Activated CD8-positive, alpha-beta T cell treated with anti-CD3 and anti-CD28 coated beads, Interleukin-2, amount 10 ng/mL, durations not matched to agents 7 days and 5 days (primary cell): ENCODE data around the gene SLC39A9. TPM values are rescaled to one million over a fixed set of nuclear protein-coding genes. Genes with fewer than 3 reads are reported as not detected.
A peak's percentile ranks its signal among the peaks of the same experiment; 100 is the strongest.

ENCODE experiments used
- ATAC-seq: fragments of 150-1000 bp; cut with Tn5 transposase; one replicate; pipeline ENCODE4 v1.10.0; 2021; ENCODE audit warnings: moderate library complexity
- CTCF ChIA-PET: fragments of 350-600 bp; sonication (Branson Sonifier 250); formaldehyde crosslinking; loops from one replicate; lab custom pipeline; 2021; ENCODE audit warnings: antibody characterized with exemption; lab: Charles Lee
- POLR2A ChIA-PET: fragments of 350-600 bp; sonication (Branson Sonifier 250); formaldehyde crosslinking; loops from one replicate; lab custom pipeline; 2021; ENCODE audit warnings: antibody characterized with exemption; lab: Charles Lee
- DNase-seq: peaks from one replicate; pipeline ENCODE4 v3.0.0-alpha.2; 2020
- H3K27ac Mint-ChIP-seq: one replicate; pipeline ENCODE4 v1.8.0; 2021; ENCODE audit warnings: mild to moderate bottlenecking, mixed read lengths
- H3K27me3 Mint-ChIP-seq: one replicate; pipeline ENCODE4 v1.8.0; 2021; ENCODE audit warnings: low read depth, mixed read lengths
- H3K36me3 Mint-ChIP-seq: one replicate; pipeline ENCODE4 v1.8.0; 2021; ENCODE audit warnings: low read depth, mixed read lengths
- H3K4me1 Mint-ChIP-seq: one replicate; pipeline ENCODE4 v1.8.0; 2021; ENCODE audit warnings: low read depth, mixed read lengths
- H3K4me3 Mint-ChIP-seq: one replicate; pipeline ENCODE4 v1.8.0; 2021; ENCODE audit warnings: mild to moderate bottlenecking, mixed read lengths
- H3K9me3 Mint-ChIP-seq: one replicate; pipeline ENCODE4 v1.8.0; 2022; ENCODE audit warnings: mixed read lengths; ENCODE audit not compliant: insufficient read depth
- total RNA-seq, 2 experiments: library from RNA; stranded (reverse); gene quantifications; one replicate each; pipeline ENCODE4 v1.2.3, GENCODE V29; 2021

SLC39A9 gene, protein sequence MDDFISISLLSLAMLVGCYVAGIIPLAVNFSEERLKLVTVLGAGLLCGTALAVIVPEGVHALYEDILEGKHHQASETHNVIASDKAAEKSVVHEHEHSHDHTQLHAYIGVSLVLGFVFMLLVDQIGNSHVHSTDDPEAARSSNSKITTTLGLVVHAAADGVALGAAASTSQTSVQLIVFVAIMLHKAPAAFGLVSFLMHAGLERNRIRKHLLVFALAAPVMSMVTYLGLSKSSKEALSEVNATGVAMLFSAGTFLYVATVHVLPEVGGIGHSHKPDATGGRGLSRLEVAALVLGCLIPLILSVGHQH
- total RNA-seq: 10 to 100 TPM; 44.5 to 46.2 TPM

DNA sequence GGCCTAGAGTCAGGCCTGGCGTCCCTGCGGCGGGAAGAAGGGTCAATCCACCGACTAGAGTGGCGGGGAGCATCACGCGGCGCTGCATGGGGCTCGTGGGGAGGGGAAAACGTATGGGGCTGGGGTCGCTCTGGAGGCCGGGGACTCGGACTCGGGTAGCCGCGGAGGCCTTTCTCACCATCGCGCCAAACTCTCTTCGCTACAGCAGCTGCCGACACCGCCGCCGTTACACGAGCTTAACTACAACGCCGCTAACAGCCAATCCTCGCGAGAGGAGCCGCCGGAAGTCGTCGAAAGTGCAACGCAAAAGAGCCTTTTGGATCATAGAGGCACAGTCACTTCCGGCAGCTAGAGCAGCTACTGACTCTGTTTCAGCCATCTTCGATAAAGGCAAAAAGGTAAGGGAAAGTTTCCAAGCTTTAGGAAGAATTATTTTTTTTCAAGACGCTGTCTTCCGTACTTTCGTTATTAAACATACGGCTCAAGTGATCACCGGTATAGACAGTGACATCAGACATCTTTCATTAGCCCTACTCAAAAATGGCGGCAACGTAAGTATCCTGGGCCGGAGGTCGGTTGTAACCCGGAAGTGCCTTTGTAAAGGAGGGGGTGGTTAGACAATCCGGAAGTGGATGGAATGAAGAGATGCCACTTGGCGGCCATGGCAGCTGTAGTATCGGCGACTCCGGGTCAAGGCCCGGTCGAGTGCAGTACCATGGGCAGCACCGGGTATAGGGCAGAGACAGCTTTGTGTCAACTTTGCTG, at the start of gene SLC39A9, which contains the start of gene ERH:
SLC39A9 (plus strand) TSS at position 640 of the 765 bp plus-strand sequence. CDS start 678 bp downstream, outside the sequence.
ERH (minus strand) TSS at position 247 of the 765 bp plus-strand sequence; CDS start at position 181, 66 bp downstream.
- H3K27me3 Mint-ChIP-seq: no peaks in the 10 kb centered on the region
- peak within 1 kb of the TSS; percentile 93 for H3K4me3 Mint-ChIP-seq
- peak within 1 kb of the TSS; percentile 99 for H3K27ac Mint-ChIP-seq
- peak; percentile 97 for DNase-seq
- H3K36me3 Mint-ChIP-seq: peaks cover 47% of the 10 kb centered on the region
- no peaks in the 10 kb centered on the region for H3K9me3 Mint-ChIP-seq
- ATAC-seq: peak; percentile 85
- ChIA-PET CTCF (interaction anchor here (0.9 to 2.4 kb wide), 10 partner anchors 11 to 487 kb away, joined by 3 to 9 read pairs (median 3); no protein-coding TSS in a partner anchor), POLR2A (interaction anchor here (0.8 to 2.7 kb wide), 12 partner anchors 11 to 961 kb away, joined by 3 to 16 read pairs (median 4); partner anchors contain the start of genes COX16, DCAF5, SRSF5 and ZFP36L1)
- peaks cover 66% of the 10 kb centered on the region for H3K4me1 Mint-ChIP-seq

DNA sequence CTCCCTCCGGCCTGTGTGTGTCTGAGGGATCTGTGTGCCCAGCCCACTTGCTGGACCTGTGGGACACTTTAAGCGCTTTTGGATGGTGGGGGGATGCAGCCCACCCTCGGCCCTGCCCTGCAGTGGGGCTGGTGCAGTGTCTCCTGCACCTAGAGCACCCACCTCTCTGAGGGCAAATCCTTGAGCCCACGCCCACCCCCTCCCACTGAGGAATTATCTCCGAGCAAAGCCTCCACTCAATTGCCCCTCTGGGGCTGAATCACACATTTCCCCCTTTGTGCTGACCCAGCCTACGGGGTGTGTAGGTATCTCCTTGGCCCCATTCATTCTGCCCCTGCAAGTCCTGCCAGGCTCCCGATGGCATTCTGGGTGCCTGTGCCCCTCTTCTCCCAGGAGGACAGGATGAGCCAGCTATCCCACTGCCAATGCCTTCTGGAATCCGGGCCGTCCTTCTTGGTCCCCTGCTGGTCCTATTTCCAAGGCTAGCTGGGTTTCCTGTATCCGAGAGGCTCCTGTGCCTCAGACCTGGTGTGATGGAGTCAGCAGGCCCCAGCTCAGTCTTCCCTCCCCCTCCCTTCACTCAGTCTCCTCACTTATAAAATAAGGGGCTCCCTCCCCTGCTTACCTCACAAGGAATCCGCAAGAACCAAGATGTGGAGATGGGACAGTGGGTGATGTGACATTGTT, 49.3 kb upstream of the SLC39A9 start:
- ATAC-seq: no peak
- POLR2A ChIA-PET: no interaction called here

DNA sequence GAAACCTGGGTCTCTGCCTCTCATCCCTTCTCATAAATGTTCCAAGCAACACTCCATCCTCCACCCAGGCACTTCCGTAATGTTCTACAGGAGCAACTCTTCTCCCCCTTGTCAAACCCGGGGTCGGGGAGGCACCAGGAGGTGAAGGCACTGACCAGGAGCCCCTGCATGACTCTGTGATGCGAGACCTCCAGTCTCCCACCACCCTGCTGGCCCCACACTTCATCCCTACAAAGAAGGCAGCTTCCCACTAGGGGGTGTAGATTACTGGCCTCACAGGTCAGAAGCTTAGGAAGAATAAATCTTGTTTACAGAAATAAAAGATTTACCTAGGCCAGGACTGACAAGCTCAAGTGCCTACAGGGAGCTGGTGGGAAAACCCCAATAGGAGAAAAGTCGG, 47.6 kb upstream of the SLC39A9 start:
- CTCF ChIA-PET: interaction anchor here (1.7 kb wide), 1 partner anchor 12 kb away, joined by 6 read pairs; no protein-coding TSS in a partner anchor
- peaks cover 2% of the 10 kb centered on the region for H3K27me3 Mint-ChIP-seq
- POLR2A ChIA-PET: no interaction called here

More for the DNA sequence above, 49.3 kb upstream of the SLC39A9 start:
- H3K9me3 Mint-ChIP-seq: no peaks in the 10 kb centered on the region
- peaks cover 12% of the 10 kb centered on the region for H3K4me1 Mint-ChIP-seq
- peaks cover 3% of the 10 kb centered on the region for H3K27me3 Mint-ChIP-seq
- CTCF ChIA-PET: interaction anchor here (2.0 kb wide), 1 partner anchor 8 kb away, joined by 5 read pairs; no protein-coding TSS in a partner anchor
- DNase-seq: no peak
- H3K36me3 Mint-ChIP-seq: peaks cover under 1% of the 10 kb centered on the region
- no peak overlapping the region for H3K27ac Mint-ChIP-seq
- no peak overlapping the region for H3K4me3 Mint-ChIP-seq

DNA sequence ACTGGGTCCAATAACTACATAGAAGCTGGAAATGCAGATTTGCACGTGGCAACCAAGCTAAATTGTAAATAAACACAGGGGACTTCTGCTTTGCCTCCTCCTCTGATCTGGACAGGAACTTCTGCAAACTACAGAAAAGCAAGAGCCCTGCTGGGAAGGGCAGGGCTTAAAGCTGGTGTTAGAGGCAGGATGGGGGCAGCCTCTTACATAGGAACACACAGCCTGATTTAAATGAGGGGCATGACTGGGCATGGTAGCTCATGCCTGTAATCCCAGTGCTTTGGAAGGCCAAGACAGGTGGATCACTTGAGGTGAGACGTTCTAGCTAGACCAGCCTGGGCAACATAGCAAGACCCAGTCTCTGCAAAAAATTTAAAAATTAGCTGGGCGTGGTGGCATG, 47.1 kb upstream of the SLC39A9 start:
- H3K27ac Mint-ChIP-seq: no peak overlapping the region
- peaks cover 2% of the 10 kb centered on the region for H3K36me3 Mint-ChIP-seq
- H3K9me3 Mint-ChIP-seq: no peaks in the 10 kb centered on the region
- peaks cover 2% of the 10 kb centered on the region for H3K27me3 Mint-ChIP-seq
- H3K4me3 Mint-ChIP-seq: no peak overlapping the region
- CTCF ChIA-PET: interaction anchor here (1.7 kb wide), 1 partner anchor 11 kb away, joined by 6 read pairs; no protein-coding TSS in a partner anchor
- H3K4me1 Mint-ChIP-seq: peaks cover 20% of the 10 kb centered on the region
- ATAC-seq: no peak
- POLR2A ChIA-PET: no interaction called here
- DNase-seq: no peak

More for the DNA sequence above, 47.6 kb upstream of the SLC39A9 start:
- H3K4me1 Mint-ChIP-seq: peaks cover 20% of the 10 kb centered on the region
- H3K4me3 Mint-ChIP-seq: no peak overlapping the region
- no peak for ATAC-seq
- H3K9me3 Mint-ChIP-seq: no peaks in the 10 kb centered on the region
- no peak for DNase-seq
- no peak overlapping the region for H3K27ac Mint-ChIP-seq
- H3K36me3 Mint-ChIP-seq: peaks cover 2% of the 10 kb centered on the region

DNA sequence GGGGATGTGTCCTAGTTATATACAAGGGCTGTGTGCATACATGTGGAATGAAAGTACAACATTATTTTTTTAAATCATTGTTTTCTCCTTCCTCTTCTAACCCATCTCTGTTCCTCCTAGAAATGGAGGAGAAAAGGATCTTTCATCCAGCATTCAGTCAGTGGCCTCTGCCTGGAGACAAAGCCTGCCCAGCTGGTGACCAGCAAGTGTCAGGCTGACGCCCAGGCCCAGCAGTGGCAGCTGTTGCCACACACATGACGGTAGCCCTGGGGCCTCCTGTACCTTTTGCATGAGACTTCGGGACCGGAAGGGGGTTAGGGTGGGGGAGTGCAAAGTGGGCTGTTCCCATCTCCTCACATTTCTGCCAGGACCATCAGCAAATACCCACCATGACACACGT, 46.6 kb upstream of the SLC39A9 start:
- ChIA-PET CTCF (interaction anchor here (1.7 kb wide), 1 partner anchor 11 kb away, joined by 6 read pairs; no protein-coding TSS in a partner anchor), POLR2A (no interaction called here)
- peaks cover 2% of the 10 kb centered on the region for H3K27me3 Mint-ChIP-seq
- DNase-seq (no peak), ATAC-seq (no peak)
- H3K36me3 Mint-ChIP-seq: peaks cover 2% of the 10 kb centered on the region
- H3K27ac Mint-ChIP-seq: no peak overlapping the region
- H3K4me3 Mint-ChIP-seq: no peak overlapping the region
- no peaks in the 10 kb centered on the region for H3K9me3 Mint-ChIP-seq
- H3K4me1 Mint-ChIP-seq: peaks cover 20% of the 10 kb centered on the region

DNA sequence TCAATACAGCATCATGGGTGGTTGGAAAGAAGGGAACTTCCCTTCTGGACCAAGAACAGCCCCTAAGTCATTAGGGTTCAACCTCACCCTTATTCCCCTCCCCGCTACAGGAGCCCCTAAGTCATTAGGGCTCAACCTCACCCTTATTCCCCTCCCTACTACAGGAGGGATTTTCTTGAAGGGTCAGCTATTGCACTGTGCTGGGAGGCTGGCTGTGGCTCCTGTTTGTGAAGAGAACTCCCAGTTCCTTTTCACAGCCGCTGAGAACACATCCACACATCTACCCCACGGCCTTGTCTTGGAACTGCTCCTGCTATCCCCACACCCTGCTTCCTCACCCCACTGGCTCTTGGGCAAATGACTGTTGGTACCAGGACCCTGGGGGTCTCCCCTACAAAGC, 45.3 kb upstream of the SLC39A9 start:
- Mint-ChIP-seq H3K4me1 (peaks cover 20% of the 10 kb centered on the region), H3K36me3 (peaks cover 2% of the 10 kb centered on the region), H3K9me3 (no peaks in the 10 kb centered on the region), H3K27ac (no peak overlapping the region), H3K27me3 (no peaks in the 10 kb centered on the region), H3K4me3 (no peak overlapping the region)
- no peak for ATAC-seq
- ChIA-PET POLR2A (interaction anchor here (1.0 kb wide), 1 partner anchor 21 kb away, joined by 3 read pairs; no protein-coding TSS in a partner anchor), CTCF (no interaction called here)
- DNase-seq: no peak

DNA sequence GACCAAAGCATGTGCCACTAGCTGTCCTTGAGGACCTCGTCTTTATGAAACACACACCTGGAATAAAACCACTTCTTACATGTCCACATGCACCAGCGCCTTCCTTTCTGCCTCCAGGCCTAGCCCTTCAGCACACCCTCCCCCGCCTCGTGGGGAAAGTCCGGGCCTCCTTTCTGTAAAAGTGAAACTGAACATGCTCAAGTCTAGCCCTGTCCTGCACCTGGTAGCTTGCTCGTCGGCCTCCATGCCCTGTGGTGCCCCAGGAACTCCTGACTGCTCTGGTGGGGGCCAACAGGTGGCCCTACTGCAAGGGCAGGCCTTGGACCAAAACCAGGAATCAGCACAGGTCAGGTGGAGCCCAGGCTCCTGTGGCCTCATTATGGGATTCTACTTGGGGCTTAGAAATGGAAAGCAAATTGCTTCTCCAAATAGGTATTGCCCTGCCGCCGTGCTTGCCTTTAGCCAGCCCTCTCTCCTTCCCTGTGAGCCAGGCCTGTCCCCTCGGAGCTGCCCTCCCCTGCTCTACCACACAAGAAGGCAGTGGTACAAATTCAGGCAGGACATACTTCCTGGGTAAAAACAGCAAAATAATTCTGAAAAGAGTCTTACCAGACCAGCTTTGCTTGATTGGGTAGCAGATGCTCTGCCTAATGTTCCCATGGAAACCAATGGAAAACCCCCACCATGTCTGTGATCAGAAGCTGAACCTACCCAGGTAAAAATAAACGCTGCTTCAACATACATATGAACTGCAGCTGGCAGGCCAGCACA, 43.9 kb upstream of the SLC39A9 start:
- Mint-ChIP-seq H3K4me3 (peak overlapping the region; percentile 42), H3K4me1 (peaks cover 20% of the 10 kb centered on the region), H3K27me3 (no peaks in the 10 kb centered on the region), H3K36me3 (peaks cover 2% of the 10 kb centered on the region), H3K9me3 (no peaks in the 10 kb centered on the region), H3K27ac (peak overlapping the region; percentile 87)
- DNase-seq (peak; percentile 74), ATAC-seq (peak; percentile 96)
- ChIA-PET POLR2A (interaction anchor here (1.0 to 2.1 kb wide), 4 partner anchors 12 to 43 kb away, joined by 3 to 13 read pairs (median 4); partner anchors contain the start of genes ERH and SLC39A9), CTCF (interaction anchor here (1.2 to 1.7 kb wide), 3 partner anchors 12 to 43 kb away, joined by 3 to 9 read pairs (median 4); partner anchors contain the start of genes ERH and SLC39A9)

DNA sequence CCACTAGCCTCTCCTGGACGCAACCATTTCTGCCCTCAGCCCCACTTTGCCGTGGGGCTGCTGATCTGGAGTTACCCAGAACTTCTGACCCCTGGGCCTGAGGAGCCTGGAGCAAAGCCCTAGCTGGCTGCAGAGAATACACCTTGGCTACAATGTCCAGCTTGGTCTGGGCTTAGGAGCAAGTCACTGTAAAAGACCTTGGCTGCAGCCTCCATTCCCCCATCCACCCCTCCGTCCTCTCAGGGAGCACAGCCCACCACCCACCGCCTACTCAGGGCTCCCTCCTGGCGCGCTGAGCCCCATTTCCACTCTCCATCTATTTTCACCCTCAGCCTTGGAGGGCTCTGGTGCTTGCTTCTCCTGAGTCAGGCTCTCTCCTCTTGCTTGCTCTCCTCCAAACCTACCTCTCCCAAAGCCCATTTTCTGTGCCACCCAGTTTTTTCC, 43.3 kb upstream of the SLC39A9 start:
- CTCF ChIA-PET: interaction anchor here (1.2 to 1.7 kb wide), 3 partner anchors 11 to 43 kb away, joined by 3 to 9 read pairs (median 4); partner anchors contain the start of genes ERH and SLC39A9
- no peak for ATAC-seq
- Mint-ChIP-seq H3K4me3 (no peak overlapping the region), H3K27me3 (no peaks in the 10 kb centered on the region), H3K36me3 (peaks cover 2% of the 10 kb centered on the region), H3K27ac (peak overlapping the region; percentile 87), H3K9me3 (no peaks in the 10 kb centered on the region), H3K4me1 (peaks cover 20% of the 10 kb centered on the region)
- no peak for DNase-seq
- POLR2A ChIA-PET: interaction anchor here (1.1 to 2.1 kb wide), 3 partner anchors 12 to 43 kb away, joined by 3 to 13 read pairs (median 5); partner anchors contain the start of genes ERH and SLC39A9

DNA sequence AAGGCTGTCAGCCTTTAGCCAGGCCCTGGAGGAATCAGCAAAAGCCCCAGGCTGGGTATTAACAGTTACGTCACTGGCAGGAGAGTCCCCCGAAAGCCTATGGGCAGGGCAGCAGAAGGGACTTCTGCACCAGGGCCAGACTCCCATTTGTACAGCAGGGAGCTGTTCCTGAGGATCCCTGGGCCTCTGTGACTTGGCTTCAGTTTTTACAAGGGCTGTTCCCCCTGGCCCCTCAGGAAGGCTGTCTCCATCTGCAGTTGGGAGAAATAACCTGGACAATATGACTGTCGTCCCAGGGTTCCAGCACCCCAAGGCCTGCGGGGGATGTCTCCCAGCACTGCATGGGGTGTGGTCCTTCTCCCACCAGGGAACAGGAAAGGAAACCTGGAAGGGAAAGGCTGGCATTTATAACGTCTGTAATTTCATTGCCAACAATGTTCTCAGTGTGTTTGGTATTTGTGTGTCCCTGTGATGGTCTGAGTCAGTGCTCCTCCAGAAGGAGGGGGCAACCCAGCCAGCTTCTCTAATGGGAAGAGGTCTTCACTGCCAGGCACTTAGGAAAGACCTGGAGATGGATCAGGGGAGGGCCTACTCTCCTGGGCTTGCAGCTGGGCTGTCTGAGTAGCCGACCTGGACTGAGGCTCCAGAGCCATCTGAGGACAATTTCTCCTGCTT, 42.7 kb upstream of the SLC39A9 start:
- peaks cover 2% of the 10 kb centered on the region for H3K36me3 Mint-ChIP-seq
- H3K27ac Mint-ChIP-seq: peak overlapping the region; percentile 48
- H3K9me3 Mint-ChIP-seq: no peaks in the 10 kb centered on the region
- H3K4me3 Mint-ChIP-seq: no peak overlapping the region
- CTCF ChIA-PET: interaction anchor here (1.7 to 1.8 kb wide), 2 partner anchors 8 to 42 kb away, joined by 5 to 9 read pairs; partner anchors contain the start of genes ERH and SLC39A9
- POLR2A ChIA-PET: interaction anchor here (1.0 to 2.1 kb wide), 3 partner anchors 13 to 43 kb away, joined by 3 to 13 read pairs (median 4); partner anchors contain the start of genes ERH and SLC39A9
- no peak for ATAC-seq
- no peaks in the 10 kb centered on the region for H3K27me3 Mint-ChIP-seq
- peaks cover 20% of the 10 kb centered on the region for H3K4me1 Mint-ChIP-seq
- DNase-seq: no peak
